Ovary (tissue), 3 donors: ENCODE measurements around the gene ADPGK.

Experiments used
- EP300 ChIP-seq: sonication (generic); formaldehyde crosslinking; IDR thresholded peaks from one replicate; pipeline ENCODE4 v1.6.1; 2017; ENCODE audit warnings: antibody characterized with exemption
- POLR2A ChIP-seq: fragments of 450-650 bp; IDR thresholded peaks from one replicate; pipeline ENCODE4 v1.6.1; 2017; ENCODE audit warnings: antibody characterized with exemption, mild to moderate bottlenecking, moderate library complexity
- TF ChIP-seq, protein P1 (sequence below), 3 donors: fragments of 450-650 bp in 2 of 3; fragments of 200-600 bp in 1 of 3; IDR thresholded peaks; one replicate each; pipeline versions ENCODE4 v1.5.1 to v1.8.0; 2016 to 2022; ENCODE audit warnings: antibody characterized with exemption in 3 of 3, mild to moderate bottlenecking in 1 of 3
- donor health status: DM: no; HTN: no; CAD: no.

DNA sequence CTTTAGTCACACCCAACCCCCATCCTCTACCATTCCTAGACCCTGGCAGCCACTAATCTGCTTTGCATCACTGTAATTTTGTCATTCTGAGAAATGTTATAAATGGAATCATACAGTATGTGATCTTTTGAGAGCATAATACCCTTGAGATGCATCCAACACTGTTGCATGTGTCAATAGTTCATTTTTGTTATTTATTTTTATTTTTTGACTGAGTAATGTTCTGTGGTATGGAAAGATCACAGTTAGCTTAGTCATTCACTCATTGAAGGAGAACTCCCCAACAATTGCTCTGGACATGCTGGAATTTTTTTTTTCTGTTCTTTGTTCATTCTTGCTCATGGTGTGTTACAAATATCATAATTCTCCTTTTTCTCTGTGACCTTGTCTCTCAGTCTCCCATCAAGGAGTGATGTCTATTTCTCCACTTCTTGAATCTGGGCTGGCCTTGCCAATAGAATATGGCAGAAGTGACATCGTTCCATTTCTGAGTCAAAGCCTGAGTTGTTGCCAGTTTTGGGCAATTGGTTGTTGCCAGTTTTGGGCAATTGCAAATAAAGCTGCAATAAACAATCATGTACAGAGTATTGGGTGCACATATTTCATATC, 6.8 kb upstream of the ADPGK start:
- TF ChIP-seq, protein P1, sequence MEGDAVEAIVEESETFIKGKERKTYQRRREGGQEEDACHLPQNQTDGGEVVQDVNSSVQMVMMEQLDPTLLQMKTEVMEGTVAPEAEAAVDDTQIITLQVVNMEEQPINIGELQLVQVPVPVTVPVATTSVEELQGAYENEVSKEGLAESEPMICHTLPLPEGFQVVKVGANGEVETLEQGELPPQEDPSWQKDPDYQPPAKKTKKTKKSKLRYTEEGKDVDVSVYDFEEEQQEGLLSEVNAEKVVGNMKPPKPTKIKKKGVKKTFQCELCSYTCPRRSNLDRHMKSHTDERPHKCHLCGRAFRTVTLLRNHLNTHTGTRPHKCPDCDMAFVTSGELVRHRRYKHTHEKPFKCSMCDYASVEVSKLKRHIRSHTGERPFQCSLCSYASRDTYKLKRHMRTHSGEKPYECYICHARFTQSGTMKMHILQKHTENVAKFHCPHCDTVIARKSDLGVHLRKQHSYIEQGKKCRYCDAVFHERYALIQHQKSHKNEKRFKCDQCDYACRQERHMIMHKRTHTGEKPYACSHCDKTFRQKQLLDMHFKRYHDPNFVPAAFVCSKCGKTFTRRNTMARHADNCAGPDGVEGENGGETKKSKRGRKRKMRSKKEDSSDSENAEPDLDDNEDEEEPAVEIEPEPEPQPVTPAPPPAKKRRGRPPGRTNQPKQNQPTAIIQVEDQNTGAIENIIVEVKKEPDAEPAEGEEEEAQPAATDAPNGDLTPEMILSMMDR (IDR thresholded peaks at IDR 0.05), result no peak
- TF ChIP-seq POLR2A, result no peak
- no peak for TF ChIP-seq EP300
